Neuron (in vitro differentiated cells): ENCODE measurements around the gene TBX21.

ENCODE experiments used
- H2AFZ ChIP-seq: one replicate; pipeline ENCODE4 v1.6.1; 2013; ENCODE audit warnings: low read depth, mild to moderate bottlenecking, inconsistent platforms, low read length, moderate library complexity
- H3K27me3 ChIP-seq: one replicate; pipeline ENCODE4 v1.6.1; 2013; ENCODE audit warnings: low read length; ENCODE audit not compliant: insufficient read depth
- H3K36me3 ChIP-seq: one replicate; pipeline ENCODE4 v1.6.1; 2013; ENCODE audit warnings: low read length; ENCODE audit not compliant: insufficient read depth
- H3K4me1 ChIP-seq: one replicate; pipeline ENCODE4 v1.6.1; 2013; ENCODE audit warnings: low read length; ENCODE audit not compliant: insufficient read depth
- H3K4me3 ChIP-seq: 2 replicates; pipeline ENCODE4 v1.5.1; 2013; ENCODE audit warnings: mild to moderate bottlenecking, low read length, moderate library complexity
- H3K9me3 ChIP-seq: one replicate; pipeline ENCODE4 v1.6.1; 2013; ENCODE audit warnings: low read length

The TBX21 gene

DNA sequence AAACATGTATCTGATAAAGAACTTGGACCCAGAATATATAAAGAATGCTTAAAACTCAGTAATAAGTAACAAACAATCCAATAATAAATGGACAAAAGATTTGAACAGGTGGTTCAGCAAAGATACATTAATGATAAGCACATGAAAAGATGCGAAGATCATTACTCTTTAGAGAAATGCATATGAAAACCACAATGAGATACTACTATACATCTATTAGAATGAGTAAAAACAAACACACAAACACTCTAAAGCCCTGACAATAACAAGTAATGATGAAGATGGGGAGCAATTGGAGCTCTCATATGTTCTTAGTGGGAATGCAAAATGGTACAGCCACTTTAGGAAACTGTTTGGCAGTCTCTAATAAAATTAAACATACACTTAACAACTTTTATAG, 59.4 kb downstream of the TBX21 start:
- Histone ChIP-seq H3K9me3 (no peaks in the 10 kb centered on the region), H3K36me3 (no peaks in the 10 kb centered on the region), H3K4me1 (peaks cover 2% of the 10 kb centered on the region), H2AFZ (no peak overlapping the region), H3K27me3 (peaks cover 53% of the 10 kb centered on the region), H3K4me3 (no peak overlapping the region)

DNA sequence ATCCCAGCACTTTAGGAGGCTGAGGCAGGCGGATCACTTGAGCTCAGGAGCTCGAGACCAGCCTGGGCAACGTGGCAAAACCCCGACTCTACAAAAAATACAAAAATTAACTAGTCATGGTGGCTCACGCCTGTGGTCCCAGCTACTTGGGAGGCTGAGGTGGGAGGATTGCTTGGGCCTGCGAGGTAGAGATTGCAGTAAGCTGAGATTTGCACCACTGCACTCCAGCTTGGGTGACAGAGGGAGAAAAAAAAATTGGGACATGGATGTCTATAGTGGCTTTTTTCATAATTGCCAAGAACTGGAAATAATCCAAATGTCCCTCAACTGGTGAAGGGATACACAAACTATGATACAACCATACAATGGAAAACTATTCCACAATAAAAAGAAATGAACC, 59.9 kb downstream of the TBX21 start:
- Histone ChIP-seq H3K27me3 (peaks cover 58% of the 10 kb centered on the region), H3K36me3 (no peaks in the 10 kb centered on the region), H3K9me3 (no peaks in the 10 kb centered on the region), H3K4me3 (no peak overlapping the region), H3K4me1 (peaks cover 2% of the 10 kb centered on the region), H2AFZ (no peak overlapping the region)
